GM18868 (cell line): Measurements from ENCODE around the gene PIK3AP1.
"Not testable (repeated sequence)": the region's sequence is repeated elsewhere in the genome, so short reads cannot be mapped to it uniquely, and the experiment has no call there.

Experiments used
- ATAC-seq: cut with Tn5 transposase; IDR thresholded peaks from one replicate; pipeline ENCODE4 v1.9.1; 2021; ENCODE audit warnings: mild to moderate bottlenecking, moderate library complexity; ENCODE audit not compliant: unreplicated experiment

PIK3AP1 gene

GRCh38 chr10:96698305-96698704 lies 22.0 kb downstream of the PIK3AP1 start:
- not testable (repeated sequence) for ATAC-seq

- ATAC-seq = no peak
Observed at GRCh38 chr10:96697438-96697837, 22.9 kb downstream of the PIK3AP1 start.

- ATAC-seq = no peak
Observed at GRCh38 chr10:96696845-96697425, 23.4 kb downstream of the PIK3AP1 start.

GRCh38 chr10:96695975-96696634 lies 24.2 kb downstream of the PIK3AP1 start:
- ATAC-seq = no peak

- no peak for ATAC-seq
Observed at GRCh38 chr10:96695366-96695765, 24.9 kb downstream of the PIK3AP1 start.

GRCh38 chr10:96693431-96693830 lies 26.9 kb downstream of the PIK3AP1 start:
- ATAC-seq = no peak

GRCh38 chr10:96692427-96692826 lies 27.9 kb downstream of the PIK3AP1 start:
- no peak for ATAC-seq

- ATAC-seq = no peak
Observed at GRCh38 chr10:96691761-96692160, 28.6 kb downstream of the PIK3AP1 start.

- ATAC-seq = peak; percentile 68
Observed at GRCh38 chr10:96690755-96691730, 29.3 kb downstream of the PIK3AP1 start.

GRCh38 chr10:96688789-96689188 lies 31.5 kb downstream of the PIK3AP1 start:
- ATAC-seq = no peak

- ATAC-seq = no peak
Observed at GRCh38 chr10:96687317-96688012, 32.8 kb downstream of the PIK3AP1 start.

- ATAC-seq = no peak
Observed at GRCh38 chr10:96686514-96686913, 33.8 kb downstream of the PIK3AP1 start.

- ATAC-seq = no peak
Observed at GRCh38 chr10:96685306-96685705, 35.0 kb downstream of the PIK3AP1 start.

- ATAC-seq = no peak
Observed at GRCh38 chr10:96684826-96685225, 35.5 kb downstream of the PIK3AP1 start.

- ATAC-seq = no peak
Observed at GRCh38 chr10:96683710-96684109, 36.6 kb downstream of the PIK3AP1 start.

- no peak for ATAC-seq
Observed at GRCh38 chr10:96683065-96683464, 37.2 kb downstream of the PIK3AP1 start.

- no peak for ATAC-seq
Observed at GRCh38 chr10:96681524-96681923, 38.8 kb downstream of the PIK3AP1 start.

- not testable (repeated sequence) for ATAC-seq
Observed at GRCh38 chr10:96680463-96680862, 39.9 kb downstream of the PIK3AP1 start.

- no peak for ATAC-seq
Observed at GRCh38 chr10:96678725-96679124, 41.6 kb downstream of the PIK3AP1 start.

GRCh38 chr10:96676272-96677112 lies 43.8 kb downstream of the PIK3AP1 start:
- no peak for ATAC-seq
